Cardiac atrium fibroblast (primary cell): ENCODE results near the gene ZFP64. TPM values are rescaled to one million over a fixed set of nuclear protein-coding genes. Genes with fewer than 3 reads are reported as not detected.

ENCODE experiments used
- total RNA-seq: library from RNA; depleted of rRNA; stranded (reverse); fragments of >200 nt; gene quantifications from 2 replicates; pipeline ENCODE4 v1.2.3, GENCODE V29; 2015

The ZFP64 gene
- total RNA-seq, result 15.7 and 22.9 TPM in 2 replicates

GRCh38 chr20:52191132-52191915 is at the start of gene ZFP64:
ZFP64 (minus strand) TSS chr20:52191779; CDS start chr20:52191636, 143 bp downstream.

